ENCODE data around the gene STRA8.

The STRA8 gene

GRCh38 chr7:135213831-135214230 lies 19.8 kb upstream of the STRA8 start:
- Histone ChIP-seq H4K20me1 (ENCODE audit: insufficient read depth, low read length) (no peaks in the 10 kb centered on the region), H2AFZ (ENCODE audit: low read length) (no peak overlapping the region), H3K9me2 (replicated peaks; ENCODE audit: insufficient read depth, low read length) (no peaks in the 10 kb centered on the region), H3K4me2 (ENCODE audit: low read depth, low read length) (no peak overlapping the region), H3K79me2 (ENCODE audit: low read length) (no peaks in the 10 kb centered on the region), H3K4me3 (ENCODE audit: low read length) (no peak overlapping the region), H3K36me3 (replicated peaks; ENCODE audit: insufficient read depth, low read length) (no peaks in the 10 kb centered on the region), H3K4me1 (ENCODE audit: low read length) (0 out of 2 replicates have a peak, but pooled peaks cover 4% of the 10 kb centered on the region), H3K27me3 (replicated peaks; ENCODE audit: insufficient read depth, low read length) (no peaks in the 10 kb centered on the region), H3K9ac (ENCODE audit: low read length) (no peak overlapping the region), H3F3A (ENCODE audit: insufficient read depth, low read length) (0 out of 2 replicates have a peak, but pooled peaks cover 5% of the 10 kb centered on the region), H3K9me3 (replicated peaks; ENCODE audit: insufficient read depth, low read length) (no peaks in the 10 kb centered on the region), H3K27ac (ENCODE audit: low read length) (no peak overlapping the region)
- TF ChIP-seq CTCF (IDR thresholded peaks at IDR 0.05; ENCODE audit: low read length) = no peak
- no peak for TF ChIP-seq EZH2 (optimal IDR thresholded peaks at IDR 0.05; ENCODE audit: low read depth, low read length)
- no peak for TF ChIP-seq EZH2phosphoT487 (IDR thresholded peaks at IDR 0.05; ENCODE audit: low read length)
- DNase-seq = no peak

- Histone ChIP-seq H3K4me3 (ENCODE audit: low read length) (no peak overlapping the region), H3K36me3 (replicated peaks; ENCODE audit: insufficient read depth, low read length) (no peaks in the 10 kb centered on the region), H3K27me3 (replicated peaks; ENCODE audit: insufficient read depth, low read length) (no peaks in the 10 kb centered on the region), H3K9me2 (replicated peaks; ENCODE audit: insufficient read depth, low read length) (no peaks in the 10 kb centered on the region), H3K79me2 (ENCODE audit: low read length) (no peaks in the 10 kb centered on the region), H3K9me3 (replicated peaks; ENCODE audit: insufficient read depth, low read length) (no peaks in the 10 kb centered on the region), H2AFZ (ENCODE audit: low read length) (no peak overlapping the region), H3K27ac (ENCODE audit: low read length) (no peak overlapping the region), H3K9ac (ENCODE audit: low read length) (no peak overlapping the region), H3F3A (ENCODE audit: insufficient read depth, low read length) (0 out of 2 replicates have a peak, but pooled peaks cover 5% of the 10 kb centered on the region), H3K4me1 (ENCODE audit: low read length) (0 out of 2 replicates have a peak, but pooled peaks cover 4% of the 10 kb centered on the region), H3K4me2 (ENCODE audit: low read depth, low read length) (no peak overlapping the region), H4K20me1 (ENCODE audit: insufficient read depth, low read length) (no peaks in the 10 kb centered on the region)
- TF ChIP-seq CTCF (IDR thresholded peaks at IDR 0.05; ENCODE audit: low read length) (no peak), EZH2 (optimal IDR thresholded peaks at IDR 0.05; ENCODE audit: low read depth, low read length) (no peak), EZH2phosphoT487 (IDR thresholded peaks at IDR 0.05; ENCODE audit: low read length) (no peak)
- DNase-seq = no peak
These were observed 18.5 kb upstream of the STRA8 start for GRCh38 chr7:135215180-135215579.

GRCh38 chr7:135215698-135216097 lies 17.9 kb upstream of the STRA8 start:
- no peaks in the 10 kb centered on the region for H3K4me1 ChIP-seq (ENCODE audit: low read length)
- TF ChIP-seq EZH2phosphoT487 (IDR thresholded peaks at IDR 0.05; ENCODE audit: low read length) = no peak
- no peak for TF ChIP-seq EZH2 (optimal IDR thresholded peaks at IDR 0.05; ENCODE audit: low read depth, low read length)
- no peak for TF ChIP-seq CTCF (IDR thresholded peaks at IDR 0.05; ENCODE audit: low read length)
- H3K4me2 ChIP-seq (ENCODE audit: low read depth, low read length) = no peak overlapping the region
- no peak overlapping the region for H3K9ac ChIP-seq (ENCODE audit: low read length)
- H3K9me3 ChIP-seq (replicated peaks; ENCODE audit: insufficient read depth, low read length) = no peaks in the 10 kb centered on the region
- no peak overlapping the region for H3K4me3 ChIP-seq (ENCODE audit: low read length)
- DNase-seq = no peak
- no peak overlapping the region for H2AFZ ChIP-seq (ENCODE audit: low read length)
- no peaks in the 10 kb centered on the region for H3K27me3 ChIP-seq (replicated peaks; ENCODE audit: insufficient read depth, low read length)
- H3K36me3 ChIP-seq (replicated peaks; ENCODE audit: insufficient read depth, low read length) = no peaks in the 10 kb centered on the region
- 0 out of 2 replicates have a peak, but pooled peaks cover 5% of the 10 kb centered on the region for H3F3A ChIP-seq (ENCODE audit: insufficient read depth, low read length)
- H3K79me2 ChIP-seq (ENCODE audit: low read length) = no peaks in the 10 kb centered on the region
- no peaks in the 10 kb centered on the region for H3K9me2 ChIP-seq (replicated peaks; ENCODE audit: insufficient read depth, low read length)
- no peaks in the 10 kb centered on the region for H4K20me1 ChIP-seq (ENCODE audit: insufficient read depth, low read length)
- H3K27ac ChIP-seq (ENCODE audit: low read length) = no peak overlapping the region

Measured in MM.1S (cell line).